HG02588 (cell line): ENCODE results near the gene GAL3ST2.
"Not testable (repeated sequence)": the region's sequence is repeated elsewhere in the genome, so short reads cannot be mapped to it uniquely, and the experiment has no call there.

Experiments used
- ATAC-seq: cut with Tn5 transposase; IDR thresholded peaks from one replicate; pipeline ENCODE4 v1.9.1; 2021; ENCODE audit warnings: mild to moderate bottlenecking, moderate library complexity; ENCODE audit not compliant: unreplicated experiment

The GAL3ST2 gene

DNA sequence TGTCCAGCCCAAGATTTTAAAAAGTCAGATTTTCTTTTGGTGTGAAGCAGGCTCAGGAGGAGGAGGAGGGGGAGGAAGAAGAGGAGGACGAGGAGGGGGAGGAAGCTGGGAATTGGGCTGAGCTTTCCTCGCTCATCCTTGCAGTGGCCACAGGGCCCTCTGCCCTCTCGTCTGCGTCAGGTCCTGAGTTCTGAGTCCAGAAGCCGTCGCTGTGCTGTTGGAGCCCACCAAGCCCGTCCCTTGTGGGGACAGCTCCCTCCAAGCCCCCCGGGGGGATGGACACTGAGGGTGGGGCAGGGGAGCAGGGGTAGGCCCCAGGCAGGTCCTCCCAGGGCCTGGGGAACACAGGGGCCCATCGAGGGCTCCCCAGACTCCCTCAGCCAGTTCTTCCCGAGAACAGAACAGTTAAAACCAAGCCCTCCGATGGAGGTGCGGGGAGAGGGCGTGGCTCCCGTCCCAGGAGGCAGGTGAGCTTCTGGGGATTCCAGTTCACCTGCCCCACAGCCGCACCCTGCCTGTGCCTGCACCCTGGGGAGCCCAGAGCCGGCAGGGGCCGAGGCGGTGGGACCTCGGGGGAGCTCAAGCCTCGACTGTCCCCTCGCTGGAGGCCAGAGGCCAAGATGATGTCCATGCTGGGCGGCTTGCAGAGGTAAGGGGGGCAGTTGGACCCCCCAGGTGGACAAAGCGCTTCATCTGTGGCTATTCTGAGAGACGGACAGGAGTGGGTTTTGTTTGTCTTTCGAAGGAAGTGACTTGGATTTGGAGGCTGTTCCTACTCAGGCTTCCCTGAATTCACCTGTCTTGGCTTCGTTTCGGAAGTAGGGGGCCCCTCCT lies at the start of gene GAL3ST2:
Gene GAL3ST2, plus strand, starts transcription at position 487 of the 834 bp plus-strand sequence. Its CDS starts 134 bp downstream, at position 621.
- ATAC-seq = no peak

DNA sequence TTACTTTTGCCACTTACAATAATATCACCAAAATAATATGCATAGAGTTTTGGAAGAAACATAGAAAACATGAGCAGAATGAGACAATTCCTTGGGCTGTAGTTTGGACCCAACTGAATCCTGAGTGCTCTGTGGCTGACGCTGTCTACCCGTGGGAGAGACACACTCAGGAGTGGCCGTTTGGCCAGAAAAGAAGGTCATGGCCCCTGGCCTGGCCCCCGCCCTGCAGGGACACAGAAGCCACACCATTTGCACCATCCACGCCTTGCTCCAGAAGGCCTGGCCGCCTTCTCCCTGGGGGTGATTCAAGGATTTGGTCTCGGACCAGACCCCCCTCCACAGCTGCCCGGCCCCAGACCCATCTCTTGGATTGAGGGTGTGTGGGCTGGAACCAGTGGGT lies 48.6 kb upstream of the GAL3ST2 start:
- no peak for ATAC-seq

DNA sequence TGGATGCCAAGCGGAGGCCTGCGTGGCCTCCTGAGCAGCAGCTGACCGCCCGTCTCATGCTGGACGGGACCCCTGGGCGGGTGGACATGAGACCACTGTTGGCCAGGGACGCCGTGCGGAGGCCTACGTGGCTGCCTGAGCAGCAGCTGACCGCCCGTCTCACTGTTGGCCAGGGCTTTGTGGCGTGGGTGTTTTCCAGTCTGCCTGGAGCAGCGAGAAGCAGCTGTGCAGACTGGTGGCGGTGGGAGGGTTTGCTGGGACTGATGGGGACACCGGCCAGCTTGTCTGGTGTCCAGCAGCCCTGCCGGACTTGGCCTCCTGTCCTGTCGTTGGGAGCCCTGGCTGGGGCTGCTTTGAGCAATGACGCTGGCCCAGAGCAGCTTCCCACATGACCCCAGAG lies 48.0 kb upstream of the GAL3ST2 start:
- ATAC-seq = no peak

DNA sequence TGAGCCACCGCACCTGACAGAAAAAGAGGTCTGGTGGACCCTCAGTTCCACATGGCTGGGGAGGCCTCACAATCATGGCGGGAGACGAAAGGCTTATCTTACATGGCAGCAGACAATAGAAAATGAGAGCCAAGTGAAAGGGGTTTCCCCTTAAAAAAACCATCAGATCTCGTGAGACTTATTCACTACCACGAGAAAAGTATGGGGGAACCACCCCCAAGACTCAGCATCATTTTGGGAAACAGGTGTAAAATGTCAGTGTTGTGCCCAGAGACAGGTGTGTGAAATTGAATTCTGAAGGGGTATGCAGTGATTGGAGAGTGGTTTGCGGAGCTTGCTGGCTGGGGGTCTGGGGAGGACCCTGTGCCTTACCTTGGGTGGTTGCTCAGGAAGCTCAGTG lies 46.8 kb upstream of the GAL3ST2 start:
- ATAC-seq = no peak

DNA sequence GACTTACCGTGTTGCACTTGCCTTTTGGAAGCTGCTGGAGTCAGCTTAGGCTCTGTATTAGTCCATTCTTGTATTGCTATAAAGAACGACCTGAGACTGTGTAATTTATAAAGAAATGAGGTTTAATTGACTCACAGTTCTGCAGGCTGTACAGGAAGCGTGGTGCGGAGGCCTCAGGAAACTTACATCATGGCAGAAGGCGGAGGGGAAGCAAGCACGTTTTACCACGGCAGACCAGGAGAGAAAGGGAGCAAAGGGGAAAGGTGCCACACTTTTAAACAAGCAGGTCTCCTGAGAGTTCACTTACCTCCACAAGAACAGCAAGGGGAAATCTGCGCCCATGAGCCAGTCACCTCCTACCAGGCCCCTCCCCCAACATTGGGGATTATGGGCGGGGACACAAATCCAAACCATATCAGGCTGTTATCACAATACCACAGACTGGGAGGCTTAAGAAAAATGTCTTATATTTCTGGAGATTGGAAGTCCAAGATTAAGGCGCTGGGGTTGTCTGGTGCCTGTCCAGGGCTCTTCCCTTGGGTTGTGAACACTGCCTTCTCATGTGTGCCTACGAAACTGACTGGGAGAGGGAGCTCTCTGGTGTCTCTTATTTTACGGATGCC lies 45.8 kb upstream of the GAL3ST2 start:
- no peak for ATAC-seq

DNA sequence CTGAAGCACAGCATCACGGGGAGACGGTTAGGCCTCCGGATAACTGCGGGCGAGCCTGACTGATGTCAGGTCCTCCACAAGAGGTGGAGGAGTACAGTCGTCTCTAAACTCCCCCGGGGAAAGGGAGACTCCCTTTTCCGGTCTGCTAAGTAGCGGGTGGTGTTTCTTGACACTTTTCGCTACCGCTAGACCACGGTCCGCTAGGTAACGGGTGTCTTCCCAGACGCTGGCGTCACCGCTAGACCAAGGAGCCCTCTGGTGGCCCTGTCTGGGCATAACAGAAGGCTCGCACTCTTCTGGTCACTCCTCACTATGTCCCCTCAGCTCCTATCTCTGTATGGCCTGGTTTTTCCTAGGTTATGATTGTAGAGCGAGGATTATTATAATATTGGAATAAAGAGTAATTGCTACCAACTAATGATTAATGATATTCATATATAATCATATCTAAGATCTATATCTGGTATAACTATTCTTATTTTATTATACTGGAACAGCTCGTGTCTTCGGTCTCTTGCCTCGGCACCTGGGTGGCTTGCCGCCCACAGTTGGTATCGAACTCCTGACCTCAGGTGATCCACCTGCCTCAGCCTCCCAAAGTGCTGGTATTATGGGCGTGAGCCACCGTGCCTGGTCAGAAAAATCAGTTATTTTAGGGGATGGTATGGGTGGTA lies 44.0 kb upstream of the GAL3ST2 start:
- ATAC-seq = not testable (repeated sequence)

DNA sequence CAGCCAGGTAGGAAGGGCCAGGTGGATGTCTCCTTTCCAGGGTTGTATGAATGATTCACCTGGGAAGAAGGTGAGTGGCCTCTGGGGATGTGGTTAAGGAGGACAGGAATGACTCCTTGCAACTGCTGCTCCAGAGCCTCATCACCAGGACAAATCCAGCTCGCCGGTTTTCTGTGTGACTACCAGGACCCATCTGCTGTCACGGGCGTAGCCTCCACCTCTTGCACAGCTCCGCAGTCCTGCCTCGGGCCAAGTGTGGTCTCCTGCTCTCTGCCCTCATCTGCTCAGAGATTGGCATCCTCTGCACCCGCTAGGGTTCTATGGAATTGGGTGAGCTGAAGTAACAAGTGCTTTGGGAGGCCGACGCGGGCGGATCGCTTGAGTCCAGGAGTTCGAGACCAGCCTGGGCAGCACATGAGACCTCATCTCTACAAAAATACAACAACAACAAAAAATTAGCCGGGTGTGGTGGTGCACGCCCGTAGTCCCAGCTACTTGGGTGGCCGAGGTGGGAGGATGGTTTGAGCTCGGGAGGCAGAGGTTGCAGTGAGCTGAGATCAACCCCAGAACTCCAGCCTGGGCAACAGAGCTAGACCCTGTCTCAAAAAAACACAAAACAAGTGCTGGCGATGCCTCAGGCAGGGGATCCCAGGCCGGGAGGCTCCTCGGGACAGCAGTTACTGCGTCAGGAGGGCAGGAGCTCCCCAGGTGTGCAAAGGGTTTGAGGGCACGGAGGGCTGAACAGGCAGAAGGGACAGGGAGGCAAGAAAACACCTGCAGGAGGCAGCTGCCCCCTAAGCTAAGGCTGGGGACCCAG lies 43.0 kb upstream of the GAL3ST2 start:
- ATAC-seq = no peak

DNA sequence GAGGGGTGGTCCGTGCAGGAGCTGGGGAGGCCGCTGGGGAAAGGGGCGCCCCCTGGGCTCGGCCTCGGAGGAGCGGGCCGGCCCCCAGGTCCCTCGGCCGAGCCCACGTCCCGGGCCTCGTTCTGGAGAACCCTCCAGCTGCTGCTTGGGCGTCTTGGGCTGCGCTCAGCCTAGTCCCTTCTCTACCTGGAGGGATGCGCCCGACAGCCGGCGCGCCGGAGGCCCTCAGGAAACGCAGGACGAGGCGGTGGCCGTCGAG lies 42.5 kb upstream of the GAL3ST2 start:
- no peak for ATAC-seq

DNA sequence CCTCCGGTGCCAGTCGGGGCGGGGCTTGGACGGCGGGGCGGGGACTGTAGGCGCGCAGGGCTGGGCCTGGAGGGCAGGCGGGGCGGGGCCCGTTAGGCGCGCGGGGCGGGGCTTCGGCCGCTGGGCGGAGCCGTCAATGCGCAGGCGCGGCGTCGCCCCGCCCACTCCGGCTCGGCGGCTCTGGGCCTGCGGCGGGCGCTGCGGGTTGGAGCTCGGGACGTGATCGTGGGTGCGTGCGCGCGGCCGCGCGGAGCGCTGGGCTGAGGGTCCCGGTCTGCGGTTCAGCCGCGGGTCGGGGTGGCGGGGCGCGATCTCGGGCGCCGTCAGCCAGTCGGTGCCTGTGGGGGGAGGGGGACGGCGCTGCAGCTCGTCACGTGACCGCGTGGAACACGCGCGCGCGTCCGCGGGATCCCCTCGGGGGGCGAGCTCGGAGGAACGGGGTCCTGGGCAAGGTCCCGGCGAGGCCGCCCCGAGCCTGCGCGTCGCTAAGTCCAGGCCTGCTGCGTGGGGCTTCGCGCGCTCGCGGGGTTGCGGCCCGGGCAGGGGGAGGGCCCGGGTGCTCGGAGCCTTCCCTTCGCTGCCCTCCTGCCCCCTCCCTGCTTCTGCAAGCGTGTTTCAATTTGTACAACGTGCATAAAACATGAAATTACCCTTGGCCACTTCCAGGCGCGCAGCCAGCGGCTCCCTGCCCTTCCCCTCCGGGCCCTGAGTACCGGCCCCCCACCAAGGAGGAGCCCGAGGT lies 42.0 kb upstream of the GAL3ST2 start, which contains the start of gene D2HGDH:
Gene D2HGDH, plus strand, starts transcription at position 164 of the 742 bp plus-strand sequence. CDS start 595 bp downstream, outside the sequence.
- peak; percentile 64 for ATAC-seq

DNA sequence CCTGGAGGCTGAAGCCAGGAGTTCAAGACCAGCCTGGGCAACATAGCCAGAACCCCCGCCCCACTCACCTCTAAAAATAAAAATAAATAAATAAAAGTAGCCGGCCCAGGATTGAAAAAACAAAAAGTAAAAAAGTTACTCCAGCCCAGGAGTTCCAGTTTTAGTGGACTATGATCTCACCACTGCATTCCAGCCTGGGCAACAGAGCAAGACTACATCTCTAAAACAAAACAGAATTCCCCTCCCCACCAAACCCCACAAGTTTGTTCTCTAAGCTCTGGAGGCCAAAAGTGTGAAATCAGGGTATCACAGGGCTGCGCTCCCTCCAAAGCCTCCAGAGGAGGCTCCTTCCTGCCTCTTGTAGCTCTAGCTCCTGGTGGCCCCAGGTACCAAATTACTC lies 40.5 kb upstream of the GAL3ST2 start:
- ATAC-seq = no peak

DNA sequence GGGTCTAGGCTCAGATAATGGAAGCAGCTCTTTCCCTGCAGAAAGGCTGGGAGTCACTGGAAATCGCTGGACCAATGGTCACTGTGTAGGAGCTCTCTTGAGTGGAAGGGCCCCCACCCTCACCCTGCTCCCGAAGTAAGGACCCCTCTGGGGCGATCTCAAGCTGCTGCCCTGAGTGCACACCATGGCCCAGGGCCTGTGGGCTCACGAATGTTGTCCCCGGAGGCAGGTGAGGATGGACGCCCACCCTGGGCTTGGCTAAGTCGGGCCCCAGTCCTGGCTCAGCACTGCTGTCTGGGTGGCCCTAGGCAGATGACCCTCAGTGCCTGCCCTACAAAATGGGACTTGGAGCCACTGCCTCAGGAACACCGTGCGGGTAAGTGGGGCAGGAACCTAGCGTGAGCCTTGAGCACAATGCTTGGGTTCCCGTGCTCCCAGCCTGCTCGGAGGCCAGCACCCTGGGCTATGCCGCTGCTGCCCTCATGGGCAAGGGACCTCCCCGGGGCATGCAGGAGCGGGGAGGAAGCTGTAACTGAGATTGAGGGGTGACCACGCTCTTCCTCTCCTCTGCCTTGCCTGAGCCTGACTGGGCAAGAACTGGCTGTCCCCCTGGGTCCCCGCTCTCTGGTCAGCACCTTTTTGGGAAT lies 38.5 kb upstream of the GAL3ST2 start:
- no peak for ATAC-seq

DNA sequence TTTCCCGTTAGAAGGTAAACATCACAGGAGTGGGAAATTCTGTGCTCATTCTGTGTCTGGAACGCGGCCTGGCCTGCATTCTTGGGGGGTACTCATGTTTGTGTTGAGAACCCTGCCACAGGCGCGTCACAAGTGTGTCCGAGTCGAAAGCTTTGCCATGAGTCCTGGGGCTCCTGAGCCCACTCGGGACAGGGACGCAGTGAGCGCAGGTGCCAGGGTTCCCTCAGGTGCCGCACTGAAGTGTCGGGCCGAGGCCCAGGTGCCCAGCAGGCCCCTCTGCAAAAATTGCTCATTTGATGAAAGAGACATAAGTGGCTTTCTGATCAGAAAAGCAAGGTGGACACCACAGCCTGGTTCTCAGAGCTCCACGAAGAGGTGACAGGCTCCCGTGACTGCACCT lies 37.4 kb upstream of the GAL3ST2 start:
- ATAC-seq = no peak

DNA sequence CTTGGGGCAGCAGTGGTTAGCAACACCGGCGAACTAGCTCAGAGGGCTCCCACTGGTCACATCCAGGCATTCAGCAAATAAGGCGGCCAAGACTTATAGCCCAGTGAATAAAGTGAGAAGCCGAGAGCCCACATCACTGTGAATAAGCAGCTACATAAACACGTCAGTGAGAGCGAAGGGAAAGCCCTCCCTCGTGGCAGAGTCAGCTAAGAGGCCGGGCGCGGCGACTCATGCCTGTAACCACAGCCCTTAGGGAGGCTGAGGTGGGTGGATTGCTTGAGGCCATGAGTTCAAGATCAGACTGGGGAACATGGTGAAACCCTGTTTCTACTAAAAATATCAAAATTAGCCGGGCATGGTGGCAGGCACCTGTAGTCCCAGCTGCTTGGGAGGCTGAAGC lies 37.0 kb upstream of the GAL3ST2 start:
- no peak for ATAC-seq

DNA sequence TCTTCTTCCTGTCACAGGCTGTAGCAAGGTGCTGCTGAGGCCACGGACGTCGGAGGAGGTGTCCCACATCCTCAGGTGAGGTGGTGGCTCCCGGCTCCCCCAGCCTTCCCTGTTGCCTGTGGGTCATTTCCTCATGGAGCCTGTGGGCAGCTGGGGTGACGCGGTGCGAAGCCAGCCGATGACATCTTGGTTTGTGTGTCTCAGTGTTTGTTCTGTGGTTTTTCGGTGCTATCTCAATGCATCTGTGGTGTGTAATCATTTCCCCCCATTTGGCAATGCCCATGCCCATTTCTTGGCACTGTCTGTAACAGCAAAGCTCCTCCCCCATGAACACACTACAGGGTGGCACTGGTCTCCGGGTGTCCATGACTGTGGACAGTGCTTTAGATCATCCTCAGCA lies 35.6 kb upstream of the GAL3ST2 start:
- ATAC-seq = no peak

DNA sequence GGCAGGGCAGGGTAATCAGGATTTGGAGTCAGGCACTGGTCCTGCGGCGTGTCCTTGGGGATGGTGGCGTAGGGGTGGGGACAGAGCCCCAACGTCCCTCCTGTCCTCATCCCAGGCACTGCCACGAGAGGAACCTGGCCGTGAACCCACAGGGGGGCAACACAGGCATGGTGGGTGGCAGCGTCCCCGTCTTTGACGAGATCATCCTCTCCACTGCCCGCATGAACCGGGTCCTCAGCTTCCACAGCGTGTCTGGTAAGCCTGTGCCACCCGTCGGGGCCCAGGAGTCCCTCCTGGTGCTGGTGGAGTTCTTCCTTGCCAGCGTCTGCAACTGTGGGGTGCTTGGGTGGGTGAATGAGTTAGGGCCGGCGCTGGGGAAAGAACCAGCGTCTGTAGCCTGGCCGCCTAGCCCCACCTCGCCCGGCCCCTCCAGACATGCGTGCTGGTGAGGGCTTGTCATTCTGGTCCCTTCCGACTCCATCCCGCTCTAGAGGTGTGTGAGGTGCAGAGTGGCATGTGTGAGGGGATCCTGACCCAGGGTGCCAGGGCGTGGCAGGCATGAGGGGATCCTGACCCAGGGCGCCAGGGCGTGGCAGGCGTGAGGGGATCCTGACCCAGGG lies 34.2 kb upstream of the GAL3ST2 start:
- ATAC-seq = no peak

DNA sequence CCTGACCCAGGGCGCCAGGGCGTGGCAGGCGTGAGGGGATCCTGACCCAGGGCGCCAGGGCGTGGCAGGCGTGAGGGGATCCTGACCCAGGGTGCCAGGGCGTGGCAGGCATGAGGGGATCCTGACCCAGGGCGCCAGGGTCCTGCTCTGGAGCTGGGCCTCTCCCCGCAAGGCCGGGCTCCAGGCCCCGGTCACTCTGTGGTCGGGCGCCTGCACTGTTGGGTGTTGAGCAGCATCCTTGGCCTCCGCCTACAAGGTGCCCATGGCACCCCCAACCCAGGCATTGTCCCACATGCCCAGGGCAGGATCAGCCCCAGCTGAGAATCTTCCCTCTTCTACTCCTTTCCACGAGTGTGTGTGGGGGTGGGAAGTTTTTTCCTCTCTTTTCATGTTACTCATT lies 33.6 kb upstream of the GAL3ST2 start:
- ATAC-seq = not testable (repeated sequence)

DNA sequence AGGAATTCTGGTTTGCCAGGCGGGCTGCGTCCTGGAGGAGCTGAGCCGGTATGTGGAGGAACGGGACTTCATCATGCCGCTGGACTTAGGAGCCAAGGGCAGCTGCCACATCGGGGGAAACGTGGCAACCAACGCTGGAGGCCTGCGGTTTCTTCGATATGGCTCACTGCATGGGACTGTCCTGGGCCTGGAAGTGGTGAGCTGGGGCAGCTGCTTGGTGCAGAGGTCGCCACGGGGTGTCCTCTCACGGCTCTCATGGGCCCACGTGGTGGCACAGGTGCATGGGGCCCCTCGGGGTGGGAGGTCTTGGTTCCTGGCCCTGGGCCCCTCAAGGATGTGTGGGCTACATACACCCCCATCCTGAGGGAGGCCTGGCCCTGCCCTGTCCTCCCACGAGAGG lies 33.0 kb upstream of the GAL3ST2 start:
- ATAC-seq = no peak

DNA sequence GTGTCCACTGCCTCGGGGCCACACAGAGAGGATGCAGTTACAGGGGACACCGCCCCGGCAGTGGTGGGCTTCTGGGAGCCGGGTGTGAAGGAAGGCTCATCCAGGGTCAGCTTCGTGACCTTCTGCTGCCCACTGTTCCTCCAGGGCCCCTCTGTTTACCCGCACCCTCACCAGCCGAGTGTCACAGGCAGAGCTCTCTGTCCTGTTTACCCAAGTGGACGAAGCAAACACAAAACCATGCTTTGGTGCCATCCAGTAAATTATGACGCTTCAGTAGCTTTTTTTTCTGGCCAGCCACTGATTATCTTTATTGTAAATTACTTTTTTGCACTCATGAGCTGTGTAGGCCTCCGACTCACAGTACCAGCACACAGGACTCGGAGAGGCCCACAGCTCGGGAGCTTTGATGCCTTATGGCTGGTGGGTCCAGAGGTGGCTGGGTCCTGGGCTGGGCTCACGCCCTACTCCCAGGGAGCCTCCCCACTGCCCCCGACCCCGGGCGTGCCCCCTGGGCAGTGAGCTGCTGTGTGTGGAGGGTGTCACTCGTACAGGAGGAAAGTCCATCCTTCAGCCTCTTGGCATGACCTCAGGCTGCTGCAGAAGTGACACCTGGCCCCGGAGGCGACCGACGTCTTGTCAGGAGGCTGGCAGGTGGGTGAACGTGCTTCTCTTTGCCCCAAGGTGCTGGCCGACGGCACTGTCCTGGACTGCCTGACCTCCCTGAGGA lies 32.4 kb upstream of the GAL3ST2 start:
- no peak for ATAC-seq

DNA sequence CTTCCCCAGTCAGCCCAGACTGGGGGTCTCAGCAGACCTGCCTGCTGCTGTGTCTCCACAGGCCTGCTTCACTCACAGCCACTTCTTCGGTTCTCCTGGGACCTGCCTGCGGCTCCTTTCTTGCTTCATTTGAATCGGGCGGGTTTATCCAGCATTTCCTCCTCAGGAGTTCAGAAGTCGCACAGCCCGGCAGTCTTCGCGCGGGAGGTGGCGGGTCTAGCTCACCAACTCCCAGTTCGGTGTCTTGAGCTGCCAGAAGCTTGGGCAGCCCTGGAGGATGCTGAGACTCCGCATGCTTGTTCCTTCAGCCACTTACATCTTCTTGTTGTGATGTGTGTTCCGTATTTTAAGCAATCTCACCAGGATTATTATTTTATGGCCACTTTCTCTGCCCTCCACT lies 31.3 kb upstream of the GAL3ST2 start:
- no peak for ATAC-seq
